ENCODE measurements around the gene GPR107. TPM values are rescaled to one million over a fixed set of nuclear protein-coding genes. Genes with fewer than 3 reads are reported as not detected.

GPR107 gene
- total RNA-seq, 1 donor from 2014 or later = 70.7 TPM

GRCh38 chr9:130104491-130105193 is 50.9 kb downstream of the GPR107 start:
- Mint-ChIP-seq H3K9me3 (ENCODE audit: low read depth) (no peaks in the 10 kb centered on the region), H3K36me3 (ENCODE audit: low read depth) (peaks cover 23% of the 10 kb centered on the region), H3K27ac (ENCODE audit: unreplicated experiment) (no peak overlapping the region), H3K4me3 (ENCODE audit: unreplicated experiment) (no peak overlapping the region), H3K27me3 (ENCODE audit: low read depth) (no peaks in the 10 kb centered on the region), H3K4me1 (ENCODE audit: low read depth) (peaks cover 6% of the 10 kb centered on the region)
- TF ChIP-seq, protein P1, sequence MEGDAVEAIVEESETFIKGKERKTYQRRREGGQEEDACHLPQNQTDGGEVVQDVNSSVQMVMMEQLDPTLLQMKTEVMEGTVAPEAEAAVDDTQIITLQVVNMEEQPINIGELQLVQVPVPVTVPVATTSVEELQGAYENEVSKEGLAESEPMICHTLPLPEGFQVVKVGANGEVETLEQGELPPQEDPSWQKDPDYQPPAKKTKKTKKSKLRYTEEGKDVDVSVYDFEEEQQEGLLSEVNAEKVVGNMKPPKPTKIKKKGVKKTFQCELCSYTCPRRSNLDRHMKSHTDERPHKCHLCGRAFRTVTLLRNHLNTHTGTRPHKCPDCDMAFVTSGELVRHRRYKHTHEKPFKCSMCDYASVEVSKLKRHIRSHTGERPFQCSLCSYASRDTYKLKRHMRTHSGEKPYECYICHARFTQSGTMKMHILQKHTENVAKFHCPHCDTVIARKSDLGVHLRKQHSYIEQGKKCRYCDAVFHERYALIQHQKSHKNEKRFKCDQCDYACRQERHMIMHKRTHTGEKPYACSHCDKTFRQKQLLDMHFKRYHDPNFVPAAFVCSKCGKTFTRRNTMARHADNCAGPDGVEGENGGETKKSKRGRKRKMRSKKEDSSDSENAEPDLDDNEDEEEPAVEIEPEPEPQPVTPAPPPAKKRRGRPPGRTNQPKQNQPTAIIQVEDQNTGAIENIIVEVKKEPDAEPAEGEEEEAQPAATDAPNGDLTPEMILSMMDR (IDR thresholded peaks at IDR 0.05) = no peak
- DNase-seq (ENCODE audit: low spot score) = no peak

DNA sequence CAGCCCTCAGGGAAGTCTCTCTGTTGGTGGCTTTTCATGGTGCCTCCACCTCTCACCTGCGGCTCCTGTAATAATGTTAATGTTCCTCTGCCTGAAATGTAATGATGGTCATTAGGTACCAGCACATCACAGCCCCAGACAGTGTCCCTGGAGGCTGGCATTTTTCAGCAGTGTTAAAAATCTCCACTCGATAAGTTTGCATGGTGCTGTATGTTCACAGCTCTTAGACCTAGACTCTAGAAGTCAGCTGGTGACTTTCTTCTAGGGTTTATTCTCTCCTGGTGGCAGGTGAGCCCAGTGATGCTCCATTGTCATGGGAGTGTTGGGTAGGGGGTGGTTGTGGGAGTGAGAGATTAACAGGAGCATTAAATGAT is 53.1 kb downstream of the GPR107 start:
- H3K4me3 Mint-ChIP-seq (ENCODE audit: unreplicated experiment) = no peak overlapping the region
- TF ChIP-seq, protein P1 (IDR thresholded peaks at IDR 0.05) = no peak

DNA sequence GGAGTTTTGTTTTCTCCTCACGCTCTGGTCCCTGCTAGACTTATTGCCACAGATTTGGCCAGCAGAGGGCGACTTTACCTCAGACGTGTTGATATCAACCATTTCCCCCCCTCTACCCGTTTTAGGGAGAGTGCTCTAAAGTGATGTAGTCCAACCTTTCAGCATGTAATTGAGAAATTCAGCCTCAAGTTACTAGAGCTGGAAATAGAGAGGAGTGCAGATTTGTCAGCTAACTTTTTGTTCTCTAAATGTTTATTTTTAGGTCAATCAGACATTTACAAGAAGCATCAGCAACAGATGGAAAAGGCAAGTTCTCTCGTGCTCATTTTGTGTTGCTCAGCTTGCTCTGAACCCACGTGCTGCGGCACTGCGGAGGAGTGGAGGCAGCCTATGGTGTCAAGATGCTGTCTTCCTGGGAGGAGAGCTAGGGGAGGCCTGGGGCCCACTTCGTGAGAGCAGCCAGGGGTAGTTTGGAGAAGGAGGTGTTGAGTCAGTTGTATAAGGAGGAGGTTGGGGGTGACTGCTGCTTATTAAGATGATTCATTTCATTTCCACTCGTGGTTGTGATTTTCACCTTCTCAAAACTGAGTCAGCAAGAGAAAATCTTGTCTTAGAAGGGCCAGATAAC is 53.6 kb downstream of the GPR107 start:
- TF ChIP-seq, protein P1 (IDR thresholded peaks at IDR 0.05) = peak; percentile 92
- H3K4me1 Mint-ChIP-seq (ENCODE audit: low read depth) = peaks cover 16% of the 10 kb centered on the region
- no peak overlapping the region for H3K27ac Mint-ChIP-seq (ENCODE audit: unreplicated experiment)
- peaks cover 20% of the 10 kb centered on the region for H3K36me3 Mint-ChIP-seq (ENCODE audit: low read depth)
- H3K4me3 Mint-ChIP-seq (ENCODE audit: unreplicated experiment) = no peak overlapping the region
- H3K27me3 Mint-ChIP-seq (ENCODE audit: low read depth) = no peaks in the 10 kb centered on the region
- DNase-seq (ENCODE audit: low spot score) = no peak
- H3K9me3 Mint-ChIP-seq (ENCODE audit: low read depth) = no peaks in the 10 kb centered on the region

More for the DNA sequence above, 53.1 kb downstream of the GPR107 start:
- Mint-ChIP-seq H3K27ac (ENCODE audit: unreplicated experiment) (no peak overlapping the region), H3K9me3 (ENCODE audit: low read depth) (no peaks in the 10 kb centered on the region), H3K36me3 (ENCODE audit: low read depth) (peaks cover 24% of the 10 kb centered on the region), H3K4me1 (ENCODE audit: low read depth) (peaks cover 16% of the 10 kb centered on the region), H3K27me3 (ENCODE audit: low read depth) (no peaks in the 10 kb centered on the region)
- DNase-seq (ENCODE audit: low spot score) = no peak

- TF ChIP-seq, protein P1 (IDR thresholded peaks at IDR 0.05) = no peak
- H3K27ac Mint-ChIP-seq (ENCODE audit: unreplicated experiment) = no peak overlapping the region
- DNase-seq (ENCODE audit: low spot score) = no peak
- no peaks in the 10 kb centered on the region for H3K9me3 Mint-ChIP-seq (ENCODE audit: low read depth)
- H3K27me3 Mint-ChIP-seq (ENCODE audit: low read depth) = no peaks in the 10 kb centered on the region
- H3K4me3 Mint-ChIP-seq (ENCODE audit: unreplicated experiment) = no peak overlapping the region
- H3K36me3 Mint-ChIP-seq (ENCODE audit: low read depth) = peaks cover 20% of the 10 kb centered on the region
- H3K4me1 Mint-ChIP-seq (ENCODE audit: low read depth) = peaks cover 16% of the 10 kb centered on the region
Observed at GRCh38 chr9:130107955-130108354, 54.2 kb downstream of the GPR107 start.

DNA sequence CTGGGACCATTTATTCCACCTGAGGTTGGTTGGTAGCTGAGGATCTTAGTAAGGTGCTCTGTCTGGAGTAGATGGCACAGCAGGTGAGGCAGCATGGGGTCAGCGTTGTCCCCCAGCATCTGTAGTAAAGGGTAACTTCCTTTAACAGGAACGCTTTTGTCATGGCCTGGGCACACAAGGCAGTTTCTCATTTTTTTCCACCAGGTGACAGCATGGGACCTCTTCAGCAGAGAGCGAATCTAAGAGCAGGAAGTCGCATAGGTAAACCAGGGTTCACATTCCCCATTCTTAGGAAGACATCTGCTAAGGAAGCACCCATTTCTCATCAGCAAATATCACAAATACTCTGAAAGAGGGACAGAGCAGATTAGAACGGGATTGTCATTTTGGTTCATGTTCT is 56.5 kb downstream of the GPR107 start:
- peaks cover 16% of the 10 kb centered on the region for H3K4me1 Mint-ChIP-seq (ENCODE audit: low read depth)
- TF ChIP-seq, protein P1 (IDR thresholded peaks at IDR 0.05) = peak; percentile 52
- H3K27ac Mint-ChIP-seq (ENCODE audit: unreplicated experiment) = peak overlapping the region; percentile 89
- DNase-seq (ENCODE audit: low spot score) = no peak
- no peaks in the 10 kb centered on the region for H3K27me3 Mint-ChIP-seq (ENCODE audit: low read depth)
- peaks cover 13% of the 10 kb centered on the region for H3K36me3 Mint-ChIP-seq (ENCODE audit: low read depth)
- H3K9me3 Mint-ChIP-seq (ENCODE audit: low read depth) = no peaks in the 10 kb centered on the region
- no peak overlapping the region for H3K4me3 Mint-ChIP-seq (ENCODE audit: unreplicated experiment)
